Globus pallidus (tissue), 1 donor: Measurements from ENCODE around the gene EMP1.

Experiments used
- DNase-seq: peaks from one replicate; pipeline ENCODE4 v3.0.0-alpha.2; 2015; ENCODE audit warnings: low spot score

EMP1 gene

DNA sequence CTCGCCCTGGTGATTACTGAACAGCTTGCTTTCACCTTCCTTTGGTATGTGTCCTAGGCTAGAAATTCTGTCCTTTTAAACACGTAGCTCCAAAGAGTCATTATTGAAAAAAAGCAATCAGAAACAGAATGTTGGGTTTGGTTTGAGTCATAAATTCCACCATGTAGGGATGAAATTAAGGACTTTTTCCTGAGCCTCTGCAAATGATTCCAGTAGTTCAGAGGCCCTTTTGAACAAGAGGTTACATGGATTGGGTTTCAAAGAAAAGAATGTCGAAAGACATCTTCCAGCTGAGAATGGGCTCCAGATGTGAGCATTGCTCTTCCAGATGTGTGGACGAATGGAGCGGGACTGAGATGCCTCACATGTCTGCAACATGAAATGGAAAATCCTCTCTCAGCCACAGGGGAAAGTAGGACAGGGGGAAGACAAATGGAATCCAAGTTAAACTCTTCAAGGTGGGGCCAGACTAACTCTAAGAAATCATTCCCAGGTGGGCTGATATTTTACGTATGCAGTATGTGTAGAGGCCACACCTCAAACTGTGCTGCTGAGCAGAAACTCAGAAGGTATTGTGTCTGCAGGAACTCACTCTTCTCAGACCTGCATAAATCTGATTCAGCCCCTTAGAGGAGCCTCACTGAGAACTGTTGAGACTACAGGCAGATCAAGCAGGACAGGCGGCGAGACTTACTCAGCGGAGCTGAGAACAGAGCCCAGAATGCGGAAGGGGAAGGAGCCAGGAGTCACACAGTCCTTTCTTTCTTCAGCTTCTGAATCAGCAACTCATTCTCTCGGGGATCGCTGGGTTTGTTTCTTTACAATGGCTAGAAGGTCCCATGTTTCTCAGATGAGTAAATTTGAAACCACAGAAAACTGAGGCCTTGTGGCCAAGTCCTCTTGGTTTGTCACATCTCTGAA lies 23.3 kb upstream of the EMP1 start:
- peak; percentile 43 for DNase-seq

DNA sequence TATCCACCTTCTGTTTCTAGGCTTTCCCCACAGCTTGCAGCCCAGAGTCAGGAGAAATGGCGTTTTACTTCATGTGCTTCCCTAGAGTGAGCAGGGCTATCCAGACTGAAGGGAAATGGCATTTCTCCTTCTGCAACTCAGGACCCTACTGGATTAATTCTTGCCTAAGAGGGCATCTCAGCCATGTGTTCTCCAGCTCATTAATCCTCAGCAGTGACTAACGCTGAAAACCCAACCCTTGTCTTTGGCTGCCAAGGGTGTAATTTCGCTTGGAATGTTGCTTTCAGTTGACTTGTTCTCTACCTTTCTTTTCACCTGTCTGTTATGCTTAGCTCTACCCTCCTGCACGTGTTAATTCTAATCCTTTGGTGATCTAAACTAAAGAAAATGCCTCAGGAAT lies 21.0 kb upstream of the EMP1 start:
- DNase-seq, result no peak

- no peak for DNase-seq
These were observed 20.3 kb upstream of the EMP1 start for GRCh38 chr12:13176256-13176655.

GRCh38 chr12:13177373-13177772 lies 19.2 kb upstream of the EMP1 start:
- no peak for DNase-seq

GRCh38 chr12:13177906-13178305 lies 18.6 kb upstream of the EMP1 start:
- DNase-seq, result no peak

- DNase-seq, result no peak
These were observed 17.8 kb upstream of the EMP1 start for GRCh38 chr12:13178568-13179210.

DNA sequence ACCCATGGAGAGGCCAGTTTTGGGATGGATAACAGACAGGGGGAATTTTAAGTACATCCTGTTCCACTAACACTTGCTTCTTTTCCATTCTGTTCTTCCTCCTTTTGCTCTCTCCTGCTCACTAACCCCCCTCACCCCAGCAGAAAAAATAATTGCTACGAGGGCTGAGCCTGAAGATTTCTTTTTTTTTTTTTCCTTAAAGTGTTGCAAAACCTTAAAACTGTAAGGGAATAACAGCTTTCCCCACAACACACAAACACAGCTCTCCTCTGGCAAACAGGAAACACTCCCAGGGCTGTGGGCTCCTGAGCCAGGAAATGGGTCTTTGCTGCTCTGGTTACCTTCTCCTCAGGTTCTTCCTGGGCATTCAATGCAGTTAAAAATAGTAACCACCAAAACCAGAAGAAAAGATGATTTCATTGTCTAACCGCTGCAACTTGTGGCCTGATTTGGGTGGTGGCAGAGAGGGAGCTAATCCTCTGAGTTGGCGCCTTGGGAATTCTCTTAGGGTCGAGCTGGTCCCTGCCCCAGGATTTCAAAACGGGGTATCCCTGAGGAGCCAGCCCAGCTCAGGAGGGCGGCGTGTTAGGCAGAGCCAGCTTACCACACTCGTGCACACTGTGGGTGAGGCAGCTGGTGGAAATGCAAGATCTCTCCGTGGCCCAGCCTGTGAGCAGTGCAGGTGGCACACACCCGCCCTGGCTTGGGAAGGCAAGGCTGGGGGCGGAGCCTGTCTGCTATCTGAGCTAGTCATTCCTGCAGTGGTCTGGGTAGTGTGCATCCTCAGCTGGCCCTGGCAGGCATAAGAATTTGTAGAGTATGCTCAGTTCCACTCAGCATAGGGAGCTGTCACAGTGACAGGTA lies 17.1 kb upstream of the EMP1 start:
- DNase-seq, result no peak

- no peak for DNase-seq
These were observed 15.0 kb upstream of the EMP1 start for GRCh38 chr12:13181375-13182070.

DNA sequence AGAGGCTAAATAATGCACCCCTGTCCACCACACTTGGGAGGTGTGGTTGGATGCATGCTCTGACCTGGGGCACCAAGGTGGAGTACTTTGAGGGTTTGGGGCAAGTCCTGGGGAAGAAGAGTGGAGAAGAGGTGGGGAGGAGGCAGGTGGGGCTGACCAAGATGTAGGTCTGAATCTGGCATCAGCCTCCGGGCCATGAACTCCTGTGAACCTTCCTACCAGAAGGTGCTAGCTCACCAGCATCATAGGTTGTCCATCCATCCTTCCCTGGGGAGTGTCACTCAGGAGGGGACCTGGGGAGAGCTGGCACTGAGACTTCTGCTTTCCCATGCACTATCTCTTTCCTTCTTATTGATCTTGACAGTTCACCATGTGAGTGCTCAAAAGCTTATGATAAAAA lies 13.6 kb upstream of the EMP1 start:
- DNase-seq, result no peak

DNA sequence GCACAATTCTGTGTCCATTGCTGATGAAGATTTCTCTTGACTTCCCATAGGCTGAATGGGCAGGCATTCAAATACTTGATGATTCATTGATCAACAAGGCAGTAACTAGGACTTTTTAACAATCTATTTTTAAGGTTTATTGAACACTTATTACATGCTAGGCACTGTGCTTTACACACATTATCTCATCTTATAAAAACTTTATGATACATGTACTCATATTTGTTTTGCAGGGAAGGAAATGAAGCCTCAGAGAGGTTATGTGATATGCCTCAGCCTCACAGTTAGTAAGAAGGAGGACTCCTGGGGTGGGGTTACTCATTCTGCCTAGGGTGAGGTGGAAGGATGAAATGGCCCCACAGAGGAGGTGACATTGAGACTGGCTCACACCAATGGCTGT lies 12.9 kb upstream of the EMP1 start:
- DNase-seq, result no peak

- DNase-seq, result no peak
These were observed 10.2 kb upstream of the EMP1 start for GRCh38 chr12:13186302-13186701.

DNA sequence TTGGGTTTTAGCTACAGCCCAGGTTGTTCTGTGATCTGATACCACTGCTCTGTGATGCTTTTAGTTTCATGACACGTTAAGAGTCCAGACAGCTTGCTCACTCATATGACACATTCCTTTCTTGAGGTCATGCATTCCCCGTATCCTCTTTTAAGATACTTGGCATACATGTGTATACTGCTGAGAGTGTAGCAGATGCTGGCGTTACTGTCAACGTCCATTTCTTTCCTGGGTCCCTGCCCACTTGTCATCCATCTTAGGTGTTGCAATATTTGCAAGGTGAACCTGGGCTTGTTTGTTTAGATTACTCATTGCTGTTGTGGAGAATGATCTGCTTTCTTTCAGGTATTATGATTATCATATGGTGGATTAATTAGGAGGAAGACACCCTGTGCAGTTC lies 9.1 kb upstream of the EMP1 start:
- DNase-seq, result no peak

GRCh38 chr12:13189264-13189663 lies 7.3 kb upstream of the EMP1 start:
- peak; percentile 22 for DNase-seq

GRCh38 chr12:13190275-13190674 lies 6.3 kb upstream of the EMP1 start:
- no peak for DNase-seq

- DNase-seq, result no peak
These were observed 3.8 kb upstream of the EMP1 start for GRCh38 chr12:13192719-13193118.

DNA sequence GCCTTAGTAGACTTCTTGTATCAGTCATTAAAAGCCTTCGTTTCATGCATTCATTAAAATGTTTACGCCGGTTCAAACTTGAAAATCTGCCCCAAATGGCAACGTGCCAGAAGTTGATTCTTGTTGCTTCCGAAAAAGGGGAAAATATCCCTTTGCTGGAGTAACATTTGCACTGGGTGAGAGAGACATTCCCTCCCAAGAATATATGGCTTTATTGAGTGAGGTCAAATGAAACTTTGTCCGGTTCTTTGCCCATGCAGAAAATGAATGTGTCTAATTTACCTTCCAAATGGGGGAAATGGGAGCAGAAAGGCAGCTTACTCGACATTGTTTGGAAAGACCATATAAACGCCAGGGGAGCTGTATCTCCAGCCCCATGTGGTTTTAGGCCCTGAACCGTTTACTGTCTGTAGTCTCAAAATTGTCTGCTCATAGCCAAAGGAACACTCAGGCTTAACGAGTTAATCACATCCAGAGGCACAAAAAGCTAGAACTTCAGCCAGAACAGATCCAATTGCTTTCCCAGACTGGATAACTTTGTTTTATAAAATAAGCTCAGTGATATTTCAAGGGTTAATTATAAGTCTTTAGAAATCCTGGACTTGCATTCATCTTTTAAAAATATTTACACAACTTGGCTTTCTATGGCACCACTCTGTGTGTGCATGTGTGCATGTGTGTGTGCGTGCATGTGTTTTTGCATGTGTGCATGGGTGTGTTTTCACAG lies 2.9 kb upstream of the EMP1 start:
- DNase-seq, result no peak

- no peak for DNase-seq
These were observed 2.0 kb upstream of the EMP1 start for GRCh38 chr12:13194401-13195110.

- DNase-seq, result no peak
These were observed 1.3 kb upstream of the EMP1 start for GRCh38 chr12:13195250-13195649.

GRCh38 chr12:13195785-13196129 lies 769 bp upstream of the EMP1 start:
- DNase-seq, result no peak

DNA sequence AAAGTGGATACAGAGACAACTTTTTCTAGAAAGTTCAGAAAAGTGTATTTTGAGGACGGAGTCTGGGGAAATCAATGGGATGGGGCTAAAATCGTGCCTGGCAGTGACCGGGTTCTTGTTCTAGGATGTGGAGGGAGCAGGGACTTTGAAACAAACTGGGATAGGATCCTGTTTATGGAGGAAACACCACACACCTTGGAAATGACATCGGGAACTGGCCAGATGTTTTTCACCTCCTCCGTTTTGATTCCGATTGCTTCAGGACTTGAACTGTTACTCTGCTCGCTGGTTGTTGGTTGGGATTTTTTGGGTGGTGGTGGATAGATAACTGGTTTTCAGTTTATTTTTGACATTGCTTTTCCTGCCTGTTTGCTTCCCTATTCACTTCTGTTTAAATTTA lies 506 bp downstream of the EMP1 start:
- no peak for DNase-seq
